ENCODE measurements around the gene DYDC1.
"Not testable (repeated sequence)": the region's sequence is repeated elsewhere in the genome, so short reads cannot be mapped to it uniquely, and the experiment has no call there.

DYDC1 gene

GRCh38 chr10:80373502-80373901 lies 16.9 kb upstream of the DYDC1 start:
- no peaks in the 10 kb centered on the region for H3K27me3 ChIP-seq (ENCODE audit: insufficient read depth, low read length)
- H3K4me3 ChIP-seq (ENCODE audit: low read length), result no peak overlapping the region
- no peaks in the 10 kb centered on the region for H3K36me3 ChIP-seq (ENCODE audit: insufficient read depth, low read depth, low read length)
- no peak overlapping the region for H3K9ac ChIP-seq (ENCODE audit: low read depth, low read length)
- no peaks in the 10 kb centered on the region for H3K4me1 ChIP-seq (ENCODE audit: insufficient read depth, low read length)
- H3K9me3 ChIP-seq (ENCODE audit: insufficient read depth, low read depth, low read length), result 0 out of 2 replicates have a peak, but pooled peaks cover 5% of the 10 kb centered on the region
- no peak overlapping the region for H3K27ac ChIP-seq (ENCODE audit: low read length)

- Histone ChIP-seq H3K27ac (ENCODE audit: low read length) (no peak overlapping the region), H3K9ac (ENCODE audit: low read depth, low read length) (no peak overlapping the region), H3K9me3 (ENCODE audit: insufficient read depth, low read depth, low read length) (peaks cover 12% of the 10 kb centered on the region), H3K36me3 (ENCODE audit: insufficient read depth, low read depth, low read length) (no peaks in the 10 kb centered on the region; the same call in 1 of the 2 replicates), H3K4me3 (ENCODE audit: low read length) (no peak overlapping the region), H3K4me1 (ENCODE audit: insufficient read depth, low read length) (no peaks in the 10 kb centered on the region), H3K27me3 (ENCODE audit: insufficient read depth, low read length) (no peaks in the 10 kb centered on the region)
Measured at GRCh38 chr10:80372675-80373074, 16.1 kb upstream of the DYDC1 start.

GRCh38 chr10:80371467-80371866 lies 14.9 kb upstream of the DYDC1 start:
- Histone ChIP-seq H3K36me3 (ENCODE audit: insufficient read depth, low read depth, low read length) (peaks cover 11% of the 10 kb centered on the region; the same call in 1 of the 2 replicates), H3K27me3 (ENCODE audit: insufficient read depth, low read length) (no peaks in the 10 kb centered on the region), H3K4me1 (ENCODE audit: insufficient read depth, low read length) (no peaks in the 10 kb centered on the region), H3K9me3 (ENCODE audit: insufficient read depth, low read depth, low read length) (peaks cover 24% of the 10 kb centered on the region), H3K9ac (ENCODE audit: low read depth, low read length) (no peak overlapping the region), H3K4me3 (ENCODE audit: low read length) (no peak overlapping the region), H3K27ac (ENCODE audit: low read length) (no peak overlapping the region)

- no peak overlapping the region for H3K27ac ChIP-seq (ENCODE audit: low read length)
- no peaks in the 10 kb centered on the region for H3K27me3 ChIP-seq (ENCODE audit: insufficient read depth, low read length)
- H3K9ac ChIP-seq (ENCODE audit: low read depth, low read length), result no peak overlapping the region
- no peak overlapping the region for H3K4me3 ChIP-seq (ENCODE audit: low read length)
- peaks cover 27% of the 10 kb centered on the region for H3K9me3 ChIP-seq (ENCODE audit: insufficient read depth, low read depth, low read length)
- H3K36me3 ChIP-seq (ENCODE audit: insufficient read depth, low read depth, low read length), result peaks cover 11% of the 10 kb centered on the region; the same call in 1 of the 2 replicates
- H3K4me1 ChIP-seq (ENCODE audit: insufficient read depth, low read length), result no peaks in the 10 kb centered on the region
Measured at GRCh38 chr10:80365510-80365909, 9.0 kb upstream of the DYDC1 start.

- Histone ChIP-seq H3K27me3 (ENCODE audit: insufficient read depth, low read length) (peaks cover 18% of the 10 kb centered on the region), H3K4me3 (ENCODE audit: low read length) (no peak overlapping the region), H3K9ac (ENCODE audit: low read depth, low read length) (no peak overlapping the region), H3K36me3 (ENCODE audit: insufficient read depth, low read depth, low read length) (no peaks in the 10 kb centered on the region), H3K9me3 (ENCODE audit: insufficient read depth, low read depth, low read length) (no peaks in the 10 kb centered on the region), H3K4me1 (ENCODE audit: insufficient read depth, low read length) (peaks cover 5% of the 10 kb centered on the region; the same call in 1 of the 2 replicates), H3K27ac (ENCODE audit: low read length) (no peak overlapping the region)
Measured at GRCh38 chr10:80359644-80360043, 3.1 kb upstream of the DYDC1 start.

- not testable (repeated sequence) for H3K27ac ChIP-seq (ENCODE audit: low read length); H3K9ac ChIP-seq (ENCODE audit: low read depth, low read length); H3K4me3 ChIP-seq (ENCODE audit: low read length); H3K36me3 ChIP-seq (ENCODE audit: insufficient read depth, low read depth, low read length); H3K9me3 ChIP-seq (ENCODE audit: insufficient read depth, low read depth, low read length); H3K4me1 ChIP-seq (ENCODE audit: insufficient read depth, low read length)
- H3K27me3 ChIP-seq (ENCODE audit: insufficient read depth, low read length), result peaks cover 18% of the 10 kb centered on the region
Measured at GRCh38 chr10:80358925-80359324, 2.4 kb upstream of the DYDC1 start.

- Histone ChIP-seq H3K27ac (ENCODE audit: low read length) (no peak overlapping the region), H3K9me3 (ENCODE audit: insufficient read depth, low read depth, low read length) (no peaks in the 10 kb centered on the region), H3K27me3 (ENCODE audit: insufficient read depth, low read length) (peaks cover 18% of the 10 kb centered on the region), H3K4me3 (ENCODE audit: low read length) (peak overlapping the region; percentile 59), H3K9ac (ENCODE audit: low read depth, low read length) (no peak overlapping the region; the same call in 1 of the 2 replicates), H3K36me3 (ENCODE audit: insufficient read depth, low read depth, low read length) (no peaks in the 10 kb centered on the region), H3K4me1 (ENCODE audit: insufficient read depth, low read length) (peaks cover 5% of the 10 kb centered on the region; the same call in 1 of the 2 replicates)
Measured at GRCh38 chr10:80357851-80358125, 1.2 kb upstream of the DYDC1 start.

GRCh38 chr10:80356989-80357850 lies 665 bp upstream of the DYDC1 start:
- H3K9ac ChIP-seq (ENCODE audit: low read depth, low read length), result peak overlapping the region; percentile 71; the same call in 1 of the 2 replicates

GRCh38 chr10:80351220-80351619 lies 5.3 kb downstream of the DYDC1 start:
- no peak overlapping the region for H3K9ac ChIP-seq (ENCODE audit: low read depth, low read length)

More at GRCh38 chr10:80356989-80357850, 665 bp upstream of the DYDC1 start:
- Histone ChIP-seq H3K27ac (ENCODE audit: low read length) (no peak overlapping the region), H3K36me3 (ENCODE audit: insufficient read depth, low read depth, low read length) (no peaks in the 10 kb centered on the region), H3K4me3 (ENCODE audit: low read length) (peak overlapping the region; percentile 59), H3K9me3 (ENCODE audit: insufficient read depth, low read depth, low read length) (no peaks in the 10 kb centered on the region), H3K4me1 (ENCODE audit: insufficient read depth, low read length) (peaks cover 5% of the 10 kb centered on the region; the same call in 1 of the 2 replicates), H3K27me3 (ENCODE audit: insufficient read depth, low read length) (peaks cover 18% of the 10 kb centered on the region)

GRCh38 chr10:80350251-80350650 lies 6.3 kb downstream of the DYDC1 start:
- no peak overlapping the region for H3K9ac ChIP-seq (ENCODE audit: low read depth, low read length)
- no peak overlapping the region for H3K4me3 ChIP-seq (ENCODE audit: low read length)
- peaks cover 4% of the 10 kb centered on the region for H3K27me3 ChIP-seq (ENCODE audit: insufficient read depth, low read length)
- H3K4me1 ChIP-seq (ENCODE audit: insufficient read depth, low read length), result no peaks in the 10 kb centered on the region
- H3K9me3 ChIP-seq (ENCODE audit: insufficient read depth, low read depth, low read length), result no peaks in the 10 kb centered on the region
- H3K27ac ChIP-seq (ENCODE audit: low read length), result no peak overlapping the region
- H3K36me3 ChIP-seq (ENCODE audit: insufficient read depth, low read depth, low read length), result no peaks in the 10 kb centered on the region

More at GRCh38 chr10:80351220-80351619, 5.3 kb downstream of the DYDC1 start:
- H3K9me3 ChIP-seq (ENCODE audit: insufficient read depth, low read depth, low read length), result no peaks in the 10 kb centered on the region
- no peak overlapping the region for H3K4me3 ChIP-seq (ENCODE audit: low read length)
- H3K4me1 ChIP-seq (ENCODE audit: insufficient read depth, low read length), result peaks cover 3% of the 10 kb centered on the region; the same call in 1 of the 2 replicates
- no peaks in the 10 kb centered on the region for H3K36me3 ChIP-seq (ENCODE audit: insufficient read depth, low read depth, low read length)
- H3K27ac ChIP-seq (ENCODE audit: low read length), result no peak overlapping the region
- H3K27me3 ChIP-seq (ENCODE audit: insufficient read depth, low read length), result peaks cover 14% of the 10 kb centered on the region

- no peak overlapping the region for H3K4me3 ChIP-seq (ENCODE audit: low read length)
- H3K36me3 ChIP-seq (ENCODE audit: insufficient read depth, low read depth, low read length), result no peaks in the 10 kb centered on the region
- H3K9me3 ChIP-seq (ENCODE audit: insufficient read depth, low read depth, low read length), result no peaks in the 10 kb centered on the region
- H3K27me3 ChIP-seq (ENCODE audit: insufficient read depth, low read length), result no peaks in the 10 kb centered on the region
- no peak overlapping the region for H3K9ac ChIP-seq (ENCODE audit: low read depth, low read length)
- no peak overlapping the region for H3K27ac ChIP-seq (ENCODE audit: low read length)
- H3K4me1 ChIP-seq (ENCODE audit: insufficient read depth, low read length), result no peaks in the 10 kb centered on the region
Measured at GRCh38 chr10:80344912-80345311, 11.6 kb downstream of the DYDC1 start.

- no peak overlapping the region for H3K9ac ChIP-seq (ENCODE audit: low read depth, low read length)
- H3K4me3 ChIP-seq (ENCODE audit: low read length), result no peak overlapping the region
- H3K27ac ChIP-seq (ENCODE audit: low read length), result no peak overlapping the region
- H3K36me3 ChIP-seq (ENCODE audit: insufficient read depth, low read depth, low read length), result no peaks in the 10 kb centered on the region
- H3K9me3 ChIP-seq (ENCODE audit: insufficient read depth, low read depth, low read length), result no peaks in the 10 kb centered on the region
- H3K4me1 ChIP-seq (ENCODE audit: insufficient read depth, low read length), result no peaks in the 10 kb centered on the region
- H3K27me3 ChIP-seq (ENCODE audit: insufficient read depth, low read length), result no peaks in the 10 kb centered on the region
Measured at GRCh38 chr10:80344276-80344675, 12.3 kb downstream of the DYDC1 start.
